Immature natural killer cell (primary cell): ENCODE measurements around the gene SMARCE1. TPM values are rescaled to one million over a fixed set of nuclear protein-coding genes. Genes with fewer than 3 reads are reported as not detected.
A peak's percentile ranks its signal among the peaks of the same experiment; 100 is the strongest.

Source experiments
- DNase-seq, 3 donors: peaks; one replicate each; pipeline ENCODE4 v3.0.0; 2022; ENCODE audit warnings: mixed read lengths in 1 of 3
- H3K27ac Mint-ChIP-seq, 6 donors: one replicate each; pipeline ENCODE4 v1.8.0; 2020; ENCODE audit warnings: mixed read lengths in 6 of 6, mild to moderate bottlenecking in 5 of 6, inconsistent platforms in 4 of 6, moderate library complexity in 3 of 6
- H3K27me3 Mint-ChIP-seq, 3 donors: one replicate each; pipeline ENCODE4 v1.8.0; 2020 to 2021; ENCODE audit warnings: low read depth in 3 of 3, mild to moderate bottlenecking in 3 of 3, mixed read lengths in 3 of 3, moderate library complexity in 3 of 3, inconsistent platforms in 1 of 3
- H3K36me3 Mint-ChIP-seq, 3 donors: one replicate each; pipeline ENCODE4 v1.8.0; 2020; ENCODE audit warnings: mixed read lengths in 3 of 3, inconsistent platforms in 2 of 3, mild to moderate bottlenecking in 2 of 3
- H3K4me1 Mint-ChIP-seq, 2 donors: one replicate each; pipeline ENCODE4 v1.8.0; 2020; ENCODE audit warnings: inconsistent platforms in 2 of 2, mild to moderate bottlenecking in 2 of 2, mixed read lengths in 2 of 2, moderate library complexity in 1 of 2
- H3K4me3 Mint-ChIP-seq, 5 donors: one replicate each; pipeline ENCODE4 v1.8.0; 2020; ENCODE audit warnings: mild to moderate bottlenecking in 5 of 5, mixed read lengths in 5 of 5, inconsistent platforms in 3 of 5, moderate library complexity in 3 of 5
- H3K9me3 Mint-ChIP-seq, 6 donors: one replicate each; pipeline ENCODE4 v1.8.0; 2020; ENCODE audit warnings: mild to moderate bottlenecking in 6 of 6, mixed read lengths in 6 of 6, inconsistent platforms in 4 of 6, moderate library complexity in 3 of 6
- polyA plus RNA-seq, 3 donors: library from polyadenylated mRNA; unstranded; fragments of 300-500 nt; fragmentation: Illumina TruSeq; gene quantifications; one replicate each; pipeline ENCODE4 v1.2.3, GENCODE V29; 2021

Gene SMARCE1
- polyA plus RNA-seq, 3 donors from 2014 or later: 196 to 261 (median 223) TPM

DNA sequence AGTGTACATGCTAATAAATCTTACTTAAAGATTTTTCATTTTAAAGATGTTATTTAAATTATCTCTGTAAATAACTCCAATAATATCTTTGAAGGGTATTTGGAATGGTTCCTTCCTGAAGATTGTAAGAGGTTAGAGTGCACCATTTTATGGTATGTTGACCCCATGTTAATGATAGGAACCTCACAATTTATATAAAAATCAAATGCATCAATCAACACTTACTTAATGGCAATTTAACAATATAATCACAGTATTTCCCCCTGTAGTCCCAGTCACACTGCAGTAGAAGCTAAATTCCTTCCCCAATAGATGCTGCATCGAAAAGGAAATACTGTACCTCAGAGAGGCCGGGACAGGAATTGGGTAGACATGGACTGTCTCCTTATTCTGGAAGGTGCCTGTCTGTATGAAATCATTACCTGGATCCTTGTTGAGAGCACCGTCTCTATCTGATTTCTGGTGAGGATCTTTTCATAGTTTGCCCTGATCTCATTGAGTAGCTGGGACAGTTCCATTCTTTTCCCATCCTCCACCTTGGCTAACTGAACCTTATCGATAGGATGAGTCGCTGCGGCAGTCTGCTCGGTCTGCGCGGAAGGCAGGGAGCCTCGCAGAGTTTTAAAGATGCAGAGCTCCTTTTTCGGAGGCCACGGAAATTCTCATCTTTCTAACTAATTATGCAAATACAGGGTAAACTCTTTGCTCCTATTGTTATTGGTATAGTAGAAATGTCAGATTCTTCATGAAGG is 17.1 kb upstream of the SMARCE1 start, which contains the start of gene KRT222:
Gene KRT222 (minus strand): TSS at position 596 of the 752 bp plus-strand sequence. CDS start 78 bp downstream, at position 518.
- H3K36me3 Mint-ChIP-seq: peaks cover 0 to 6% (median 0%) of the 10 kb centered on the region in 3 donors
- H3K27me3 Mint-ChIP-seq: peaks cover 12 to 22% (median 19%) of the 10 kb centered on the region in 3 donors
- DNase-seq: no peak
- no peak within 1 kb of the TSS for H3K4me3 Mint-ChIP-seq
- no peaks in the 10 kb centered on the region for H3K9me3 Mint-ChIP-seq
- H3K27ac Mint-ChIP-seq: no peak within 1 kb of the TSS
- H3K4me1 Mint-ChIP-seq: no peaks in the 10 kb centered on the region

DNA sequence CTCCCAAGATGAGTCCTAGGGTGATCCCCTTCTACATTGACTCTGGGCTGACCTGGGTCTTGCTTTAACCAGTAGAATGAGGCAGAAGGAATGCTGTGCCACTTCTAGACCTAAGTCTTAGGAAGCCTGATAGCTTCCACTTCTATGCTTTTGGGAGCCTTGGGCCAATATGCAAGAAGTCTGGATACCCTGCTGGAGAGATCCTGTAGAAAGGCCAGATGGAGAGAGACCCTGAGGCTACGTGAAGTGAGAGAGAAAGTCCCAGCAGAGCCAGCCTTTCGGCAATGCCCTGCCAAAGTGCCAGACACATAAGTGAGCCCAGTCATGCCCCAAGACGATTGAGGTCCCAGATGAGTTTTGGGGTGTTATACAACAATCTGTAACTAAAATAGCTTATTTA is 15.6 kb upstream of the SMARCE1 start:
- Mint-ChIP-seq H3K36me3 (peaks cover 0 to 4% (median 0%) of the 10 kb centered on the region in 3 donors), H3K4me3 (no peak overlapping the region), H3K4me1 (no peaks in the 10 kb centered on the region), H3K27me3 (peaks cover 16 to 26% (median 23%) of the 10 kb centered on the region in 3 donors), H3K27ac (no peak overlapping the region), H3K9me3 (no peaks in the 10 kb centered on the region)
- no peak for DNase-seq

GRCh38 chr17:40659911-40660310 is 12.3 kb upstream of the SMARCE1 start:
- H3K36me3 Mint-ChIP-seq: peaks cover 0 to under 1% (median 0%) of the 10 kb centered on the region in 3 donors
- H3K9me3 Mint-ChIP-seq: no peaks in the 10 kb centered on the region
- H3K27me3 Mint-ChIP-seq: peaks cover 8 to 19% (median 16%) of the 10 kb centered on the region in 3 donors
- H3K4me3 Mint-ChIP-seq: no peak overlapping the region
- no peak overlapping the region for H3K27ac Mint-ChIP-seq
- no peak for DNase-seq
- H3K4me1 Mint-ChIP-seq: no peaks in the 10 kb centered on the region

- Mint-ChIP-seq H3K27me3 (peaks cover 8 to 15% (median 12%) of the 10 kb centered on the region in 3 donors), H3K9me3 (no peaks in the 10 kb centered on the region), H3K36me3 (no peaks in the 10 kb centered on the region), H3K27ac (no peak overlapping the region), H3K4me1 (no peaks in the 10 kb centered on the region), H3K4me3 (no peak overlapping the region)
- no peak for DNase-seq
These were observed 10.8 kb upstream of the SMARCE1 start for GRCh38 chr17:40658396-40658795.

GRCh38 chr17:40651939-40652338 is 4.3 kb upstream of the SMARCE1 start:
- no peaks in the 10 kb centered on the region for H3K9me3 Mint-ChIP-seq
- H3K27ac Mint-ChIP-seq: no peak overlapping the region
- no peak overlapping the region for H3K4me3 Mint-ChIP-seq
- no peaks in the 10 kb centered on the region for H3K36me3 Mint-ChIP-seq
- no peak for DNase-seq
- peaks cover 12 to 21% (median 19%) of the 10 kb centered on the region in 3 donors for H3K27me3 Mint-ChIP-seq
- H3K4me1 Mint-ChIP-seq: peaks cover 16 to 22% of the 10 kb centered on the region in 2 donors

GRCh38 chr17:40648384-40648968 is 858 bp upstream of the SMARCE1 start:
- Mint-ChIP-seq H3K4me1 (peaks cover 41 to 56% of the 10 kb centered on the region in 2 donors), H3K4me3 (peak overlapping the region; percentile 90 to 98 (median 95)), H3K9me3 (no peaks in the 10 kb centered on the region), H3K27me3 (peaks cover 12 to 22% (median 21%) of the 10 kb centered on the region in 3 donors), H3K27ac (peak overlapping the region; percentile 96 to 99 (median 98)), H3K36me3 (peaks cover 0 to 13% (median 13%) of the 10 kb centered on the region in 3 donors)
- DNase-seq: no peak

DNA sequence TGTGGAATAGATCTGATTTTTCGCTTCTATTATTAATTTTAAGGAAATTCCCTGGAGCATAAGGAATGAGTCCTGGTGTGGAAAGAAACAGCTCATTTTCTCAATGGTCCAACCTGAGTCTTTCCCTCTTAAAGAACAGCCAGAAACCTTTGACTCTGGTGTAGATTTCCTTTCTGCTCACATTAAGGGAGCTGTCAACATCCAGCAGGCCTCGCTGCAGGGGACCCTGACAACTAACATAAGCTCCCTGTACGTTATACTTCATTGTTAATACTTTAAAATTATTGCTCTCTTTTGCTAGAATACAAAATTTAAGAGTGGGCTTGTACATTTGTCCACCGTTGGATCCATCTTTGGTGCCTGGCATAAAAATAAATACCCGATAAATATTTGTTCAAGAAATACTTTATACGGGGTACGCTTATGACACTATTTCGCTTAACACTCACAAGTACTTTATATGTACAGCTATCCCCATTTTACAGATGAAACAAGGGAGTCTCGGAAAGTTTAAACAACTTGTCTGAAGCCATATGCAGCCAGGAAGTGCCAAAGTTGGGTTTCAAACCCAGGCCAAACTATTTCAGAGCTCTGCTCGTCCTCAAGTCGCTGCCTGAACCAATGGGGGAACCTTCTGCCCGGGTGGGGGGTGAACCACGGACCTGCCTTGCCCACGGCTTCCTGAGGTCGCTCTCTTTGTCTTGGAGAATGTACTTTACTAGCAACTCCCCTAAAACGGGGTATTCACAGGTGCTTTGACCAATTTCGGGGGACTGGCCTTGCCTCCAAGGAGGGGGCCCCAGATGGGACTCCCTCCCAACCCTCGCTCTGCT is 611 bp downstream of the SMARCE1 start:
- H3K9me3 Mint-ChIP-seq: no peaks in the 10 kb centered on the region
- DNase-seq: no peak
- peak overlapping the region; percentile 90 to 98 (median 95) for H3K4me3 Mint-ChIP-seq
- peak overlapping the region; percentile 96 to 99 (median 98) for H3K27ac Mint-ChIP-seq
- H3K27me3 Mint-ChIP-seq: peaks cover 12 to 22% (median 21%) of the 10 kb centered on the region in 3 donors
- H3K4me1 Mint-ChIP-seq: peaks cover 45 to 71% of the 10 kb centered on the region in 2 donors
- peaks cover 6 to 27% (median 17%) of the 10 kb centered on the region in 3 donors for H3K36me3 Mint-ChIP-seq

DNA sequence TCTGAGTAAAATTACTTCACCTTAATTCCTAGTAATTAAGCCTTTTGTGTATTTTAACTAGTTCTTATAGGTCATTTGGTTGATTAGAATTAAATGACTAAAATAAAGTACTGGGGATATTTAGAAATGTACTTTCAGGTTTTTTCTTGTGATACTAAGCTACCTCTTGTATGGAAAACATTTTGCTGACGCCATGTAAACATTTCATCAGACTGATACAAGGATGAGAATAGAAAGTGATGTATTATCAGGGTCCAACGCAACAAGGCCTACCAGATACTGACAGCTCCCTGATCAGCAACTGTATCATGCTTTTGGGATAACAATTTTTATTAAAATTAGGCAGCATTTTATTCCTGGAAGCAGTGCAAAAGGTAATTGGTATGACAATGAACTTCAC is 1.7 kb downstream of the SMARCE1 start:
- Mint-ChIP-seq H3K36me3 (peaks cover 10 to 31% (median 22%) of the 10 kb centered on the region in 3 donors), H3K27me3 (peaks cover 12 to 22% (median 21%) of the 10 kb centered on the region in 3 donors), H3K9me3 (no peaks in the 10 kb centered on the region), H3K27ac (peak overlapping the region in 2 of 6 donors; percentile 51 to 98), H3K4me1 (peaks cover 48 to 81% of the 10 kb centered on the region in 2 donors), H3K4me3 (peak overlapping the region in 3 of 5 donors; percentile 33 to 93 (median 52))
- no peak for DNase-seq

- Mint-ChIP-seq H3K9me3 (no peaks in the 10 kb centered on the region), H3K27ac (peak overlapping the region in 5 of 6 donors; percentile 25 to 58 (median 53)), H3K4me3 (peak overlapping the region in 4 of 5 donors; percentile 25 to 70 (median 44)), H3K27me3 (peaks cover 12 to 22% (median 21%) of the 10 kb centered on the region in 3 donors), H3K4me1 (peaks cover 52 to 87% of the 10 kb centered on the region in 2 donors), H3K36me3 (peaks cover 12 to 35% (median 23%) of the 10 kb centered on the region in 3 donors)
- DNase-seq: no peak
These were observed 2.3 kb downstream of the SMARCE1 start for GRCh38 chr17:40645291-40645690.

- H3K27me3 Mint-ChIP-seq: no peaks in the 10 kb centered on the region
- no peak for DNase-seq
- no peaks in the 10 kb centered on the region for H3K9me3 Mint-ChIP-seq
- H3K4me1 Mint-ChIP-seq: peaks cover 31 to 55% of the 10 kb centered on the region in 2 donors
- peak overlapping the region in 4 of 6 donors; percentile 10 to 77 (median 75) for H3K27ac Mint-ChIP-seq
- peaks cover 22 to 52% (median 35%) of the 10 kb centered on the region in 3 donors for H3K36me3 Mint-ChIP-seq
- H3K4me3 Mint-ChIP-seq: peak overlapping the region in 1 of 5 donors; percentile 20
These were observed 9.7 kb downstream of the SMARCE1 start for GRCh38 chr17:40637931-40638330.

GRCh38 chr17:40633871-40634270 is 13.7 kb downstream of the SMARCE1 start:
- Mint-ChIP-seq H3K4me1 (peaks cover 12 to 15% of the 10 kb centered on the region in 2 donors), H3K27ac (peak overlapping the region in 1 of 6 donors; percentile 71), H3K36me3 (peaks cover 24 to 58% (median 47%) of the 10 kb centered on the region in 3 donors), H3K9me3 (no peaks in the 10 kb centered on the region), H3K27me3 (no peaks in the 10 kb centered on the region), H3K4me3 (no peak overlapping the region)
- DNase-seq: no peak

GRCh38 chr17:40632216-40632615 is 15.4 kb downstream of the SMARCE1 start:
- Mint-ChIP-seq H3K9me3 (no peaks in the 10 kb centered on the region), H3K4me3 (no peak overlapping the region), H3K4me1 (no peaks in the 10 kb centered on the region), H3K27me3 (no peaks in the 10 kb centered on the region), H3K36me3 (peaks cover 27 to 64% (median 50%) of the 10 kb centered on the region in 3 donors), H3K27ac (peak overlapping the region in 1 of 6 donors; percentile 22)
- no peak for DNase-seq

DNA sequence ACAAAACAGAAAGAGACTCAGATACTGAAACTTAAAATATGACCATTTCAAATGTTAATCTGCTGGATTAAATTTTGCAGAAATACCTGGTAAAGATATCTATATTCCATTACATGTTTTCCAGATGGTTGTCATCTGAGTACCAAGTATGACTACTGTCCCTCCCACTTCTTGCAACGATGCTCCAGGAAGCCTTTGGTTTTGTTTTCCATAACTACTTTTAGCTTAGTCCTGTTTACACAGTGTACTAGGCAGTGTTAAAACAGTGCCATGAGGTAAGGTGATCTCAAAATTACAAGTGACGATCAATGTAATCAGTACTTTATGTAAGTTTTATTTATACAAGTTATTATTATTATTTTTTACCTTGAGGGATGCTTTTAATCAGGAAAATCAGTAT is 17.8 kb downstream of the SMARCE1 start:
- no peak overlapping the region for H3K27ac Mint-ChIP-seq
- no peaks in the 10 kb centered on the region for H3K4me1 Mint-ChIP-seq
- no peak overlapping the region for H3K4me3 Mint-ChIP-seq
- no peak for DNase-seq
- no peaks in the 10 kb centered on the region for H3K9me3 Mint-ChIP-seq
- peaks cover 25 to 46% (median 36%) of the 10 kb centered on the region in 3 donors for H3K36me3 Mint-ChIP-seq
- H3K27me3 Mint-ChIP-seq: no peaks in the 10 kb centered on the region
